Stomach (tissue), 4 donors: Measurements from ENCODE around the gene FAM98B.

Source experiments
- EP300 ChIP-seq: sonication (generic); formaldehyde crosslinking; IDR thresholded peaks from one replicate; pipeline ENCODE4 v1.6.1; 2017; ENCODE audit warnings: antibody characterized with exemption
- POLR2A ChIP-seq, 4 donors: fragments of 450-650 bp; IDR thresholded peaks; one replicate each; pipeline ENCODE4 v1.6.1; 2016; ENCODE audit warnings: antibody characterized with exemption in 4 of 4, control low read depth in 2 of 4, mild to moderate bottlenecking in 1 of 4, moderate library complexity in 1 of 4
- POLR2AphosphoS5 ChIP-seq, 3 donors: sonication (generic); formaldehyde crosslinking; IDR thresholded peaks; one replicate each; pipeline ENCODE4 v1.6.1; 2016; ENCODE audit warnings: antibody characterized with exemption in 3 of 3
- TF ChIP-seq, protein P1 (sequence below), 7 experiments: fragments of 450-650 bp in 4 of 7; fragments of 200-600 bp in 3 of 7; sonication (generic) in 3 of 7; IDR thresholded peaks; one replicate each; pipeline ENCODE4 v1.5.1; 2016 to 2019; ENCODE audit warnings: antibody characterized with exemption in 7 of 7, control low read depth in 2 of 7, mild to moderate bottlenecking in 1 of 7

DNA sequence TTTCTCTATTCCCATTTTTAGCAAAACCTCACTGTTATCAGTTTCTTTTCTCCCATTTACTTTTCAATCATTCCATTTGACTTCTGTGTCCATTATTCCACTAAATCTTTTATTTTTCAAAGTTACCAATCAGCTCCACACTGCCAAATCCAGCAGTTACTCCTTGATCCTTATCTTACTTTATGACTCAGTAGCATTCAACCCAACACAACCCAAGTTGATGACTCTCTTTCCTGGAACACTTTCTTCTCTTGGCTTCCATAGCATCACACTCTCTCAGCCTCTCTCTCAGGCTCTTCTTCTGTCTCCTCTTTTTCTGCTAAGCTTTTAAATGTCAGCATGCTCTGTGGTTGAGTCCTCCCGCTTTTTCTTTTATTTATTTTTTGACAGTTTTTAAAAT is 74.4 kb downstream of the FAM98B start:
- TF ChIP-seq, protein P1, sequence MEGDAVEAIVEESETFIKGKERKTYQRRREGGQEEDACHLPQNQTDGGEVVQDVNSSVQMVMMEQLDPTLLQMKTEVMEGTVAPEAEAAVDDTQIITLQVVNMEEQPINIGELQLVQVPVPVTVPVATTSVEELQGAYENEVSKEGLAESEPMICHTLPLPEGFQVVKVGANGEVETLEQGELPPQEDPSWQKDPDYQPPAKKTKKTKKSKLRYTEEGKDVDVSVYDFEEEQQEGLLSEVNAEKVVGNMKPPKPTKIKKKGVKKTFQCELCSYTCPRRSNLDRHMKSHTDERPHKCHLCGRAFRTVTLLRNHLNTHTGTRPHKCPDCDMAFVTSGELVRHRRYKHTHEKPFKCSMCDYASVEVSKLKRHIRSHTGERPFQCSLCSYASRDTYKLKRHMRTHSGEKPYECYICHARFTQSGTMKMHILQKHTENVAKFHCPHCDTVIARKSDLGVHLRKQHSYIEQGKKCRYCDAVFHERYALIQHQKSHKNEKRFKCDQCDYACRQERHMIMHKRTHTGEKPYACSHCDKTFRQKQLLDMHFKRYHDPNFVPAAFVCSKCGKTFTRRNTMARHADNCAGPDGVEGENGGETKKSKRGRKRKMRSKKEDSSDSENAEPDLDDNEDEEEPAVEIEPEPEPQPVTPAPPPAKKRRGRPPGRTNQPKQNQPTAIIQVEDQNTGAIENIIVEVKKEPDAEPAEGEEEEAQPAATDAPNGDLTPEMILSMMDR (IDR thresholded peaks at IDR 0.05), result no peak
- TF ChIP-seq POLR2AphosphoS5 (IDR thresholded peaks at IDR 0.05) (no peak), POLR2A (IDR thresholded peaks at IDR 0.05) (no peak), EP300 (no peak)
